Effector CD8-positive, alpha-beta T cell (primary cell): ENCODE results near the gene LAX1.
"Not testable (repeated sequence)": the region's sequence is repeated elsewhere in the genome, so short reads cannot be mapped to it uniquely, and the experiment has no call there.

Source experiments
- DNase-seq: peaks from one replicate; lab custom pipeline; 2025; lab: John Stamatoyannopoulos, UW

Gene LAX1

DNA sequence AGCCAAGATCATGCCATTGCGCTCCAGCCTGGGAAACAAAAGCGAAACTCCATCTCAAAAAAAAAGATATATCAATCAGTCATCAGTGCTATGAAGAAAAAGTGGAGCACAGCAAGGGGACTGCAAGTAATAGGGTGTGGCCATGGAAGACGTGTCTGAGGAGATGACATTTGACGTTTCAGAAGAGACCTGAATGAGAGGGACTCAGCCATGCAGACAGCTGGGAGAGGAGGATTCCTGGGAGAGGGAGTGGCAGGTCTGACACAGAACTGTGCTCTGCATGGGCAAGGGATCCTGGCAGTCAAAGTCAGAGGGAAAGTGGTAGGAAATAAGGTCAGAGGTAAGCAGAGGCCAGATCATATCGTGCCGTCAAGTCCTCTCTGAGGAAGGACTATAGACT lies 3.3 kb downstream of the LAX1 start:
- DNase-seq: no peak

DNA sequence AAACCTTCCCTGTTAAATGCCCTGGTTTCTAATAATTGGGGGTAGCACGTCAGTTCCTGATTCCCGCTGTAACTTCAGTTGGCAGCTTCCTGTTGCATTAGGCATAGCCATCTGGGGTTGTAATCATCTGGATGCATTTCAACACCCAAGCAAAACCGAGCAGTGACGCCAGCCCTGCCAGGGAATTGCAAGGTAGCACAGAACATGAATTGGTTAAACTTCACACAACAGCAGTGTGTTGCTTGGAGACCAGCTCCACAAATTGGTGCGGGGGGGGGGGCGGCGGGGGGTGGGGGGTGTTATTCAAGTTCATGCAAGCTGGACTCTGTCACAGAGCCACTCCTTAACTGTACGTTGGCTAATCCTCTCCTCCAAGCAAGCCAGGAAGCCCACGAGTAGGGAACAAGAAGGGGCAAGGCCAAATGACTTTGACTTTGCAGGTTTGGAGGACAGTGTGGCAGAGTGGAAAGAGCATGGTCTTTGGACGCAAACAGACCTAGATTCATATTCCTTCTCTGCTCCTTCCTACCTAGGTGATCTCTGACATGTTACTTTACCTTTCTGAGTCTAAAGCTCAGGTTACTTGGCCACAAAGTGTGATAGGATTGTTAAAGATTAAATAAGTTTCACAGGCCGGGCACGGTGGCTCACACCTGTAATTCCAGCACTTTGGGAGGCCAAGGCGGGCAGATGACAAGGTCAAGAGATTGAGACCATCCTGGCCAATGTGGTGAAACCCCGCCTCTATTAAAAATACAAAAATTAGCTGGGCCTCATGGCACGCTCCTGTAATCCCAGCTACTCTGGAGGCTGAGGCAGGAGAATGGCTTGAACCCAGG lies 4.7 kb downstream of the LAX1 start:
- no peak for DNase-seq

DNA sequence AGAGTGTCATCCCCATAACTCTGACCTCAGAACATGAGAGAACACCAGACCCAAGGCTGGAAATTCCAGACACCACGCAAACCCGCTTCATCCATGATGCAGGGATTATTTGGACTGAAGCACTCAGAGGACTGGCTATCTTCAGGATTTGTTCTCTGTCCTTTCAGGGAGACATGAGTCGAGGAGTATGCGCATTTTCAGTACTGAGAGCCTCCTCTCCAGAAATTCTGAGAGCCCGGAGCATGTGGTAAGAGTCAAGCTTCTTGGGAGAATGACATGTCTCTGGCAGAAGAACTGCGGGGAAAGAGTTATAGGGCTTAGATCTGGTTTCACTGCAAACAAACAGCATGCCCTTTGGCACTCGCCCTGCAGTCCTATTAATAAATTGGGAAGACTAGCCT lies 6.9 kb downstream of the LAX1 start:
- no peak for DNase-seq

DNA sequence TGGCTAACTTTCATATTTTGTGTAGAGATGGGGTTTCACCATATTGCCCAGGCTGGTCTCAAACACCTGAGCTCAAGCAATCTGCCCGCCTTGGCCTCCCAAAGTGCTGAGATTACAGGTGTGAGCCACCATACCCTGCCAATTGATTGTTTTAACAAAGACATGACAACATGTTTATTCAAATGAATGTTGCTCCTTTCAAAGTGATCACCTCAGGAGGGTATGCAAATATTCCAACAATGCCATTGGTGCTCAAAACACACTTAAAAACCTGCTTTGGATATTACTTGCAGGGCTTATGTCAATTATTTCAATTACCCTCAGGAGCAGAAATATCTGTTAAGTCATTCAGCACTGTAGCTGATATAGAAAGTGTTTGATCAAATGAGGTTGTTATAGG lies 7.9 kb downstream of the LAX1 start:
- no peak for DNase-seq

DNA sequence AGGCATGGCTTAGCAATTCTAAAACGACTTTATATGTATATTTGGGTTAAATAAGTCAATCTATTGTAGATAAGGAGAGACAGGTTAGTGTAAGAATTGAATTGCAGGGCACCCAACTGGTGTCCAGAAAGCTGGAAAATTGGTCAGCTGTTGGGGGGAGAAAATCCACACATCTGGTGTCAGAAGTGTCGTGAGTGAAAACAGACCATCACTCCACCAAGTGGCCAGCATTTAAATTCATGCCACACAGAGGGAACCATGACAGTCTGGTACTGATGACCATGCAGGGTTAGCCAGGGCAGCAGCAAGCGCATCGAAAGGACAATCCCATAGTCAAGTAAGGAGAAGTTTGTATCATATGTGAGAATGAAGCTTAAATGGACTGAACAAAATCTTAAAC lies 11.7 kb downstream of the LAX1 start:
- DNase-seq: no peak

DNA sequence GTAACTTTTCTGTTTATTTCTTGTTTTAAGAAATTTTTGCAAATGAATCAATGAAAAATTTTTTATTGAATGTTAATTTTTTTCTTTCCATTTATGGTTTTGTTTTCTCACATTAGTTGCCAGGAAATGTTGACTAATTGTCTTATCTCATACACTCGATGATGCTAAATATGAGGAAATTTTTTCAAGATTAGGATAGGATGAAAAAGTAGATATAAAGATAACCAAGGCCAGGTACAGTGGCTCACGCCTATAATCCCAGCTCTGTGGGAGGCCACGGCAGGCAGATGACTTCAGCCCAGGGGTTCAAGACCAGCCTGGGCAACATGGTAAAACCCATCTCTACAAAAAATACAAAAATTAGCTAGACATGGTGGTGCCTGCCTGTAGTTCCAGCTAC lies 12.6 kb downstream of the LAX1 start:
- no peak for DNase-seq

DNA sequence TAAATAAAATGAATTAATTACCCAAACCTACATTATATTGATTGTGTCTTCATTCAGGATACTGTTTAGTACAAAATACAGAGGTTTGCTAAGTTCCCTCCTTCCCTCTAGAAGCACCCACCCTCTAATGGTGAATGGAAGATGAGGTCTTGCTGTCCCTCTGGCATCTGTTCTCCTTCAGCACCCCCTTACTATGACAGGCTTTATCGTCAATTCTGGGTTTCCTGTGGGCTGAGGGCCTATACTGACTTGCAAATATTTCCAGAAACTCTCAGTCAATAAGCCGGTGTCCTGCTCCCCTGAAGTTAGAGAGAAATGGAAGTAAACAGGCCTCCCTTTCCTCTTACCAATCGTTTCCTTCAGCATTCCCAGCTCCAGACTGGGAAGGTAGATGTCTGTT lies 13.2 kb downstream of the LAX1 start:
- DNase-seq: no peak

DNA sequence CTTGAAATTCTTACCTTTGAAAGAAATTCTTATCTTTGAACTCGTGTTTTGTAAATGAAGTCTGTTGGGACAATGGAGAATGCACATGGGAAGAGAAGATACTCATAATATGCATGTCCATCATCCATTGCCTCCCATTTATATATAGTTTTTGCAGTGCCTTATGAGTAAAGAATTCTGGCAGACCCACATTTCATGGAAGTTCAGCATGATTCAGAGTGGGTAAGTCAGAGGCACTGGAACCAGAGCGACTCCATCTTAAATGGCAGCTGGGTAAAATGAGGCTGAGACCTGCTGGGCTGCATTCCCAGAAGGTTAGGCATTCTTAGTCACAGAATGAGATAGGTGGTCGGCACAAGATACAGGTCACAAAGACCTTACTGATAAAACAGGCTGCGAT lies 13.8 kb downstream of the LAX1 start:
- no peak for DNase-seq

DNA sequence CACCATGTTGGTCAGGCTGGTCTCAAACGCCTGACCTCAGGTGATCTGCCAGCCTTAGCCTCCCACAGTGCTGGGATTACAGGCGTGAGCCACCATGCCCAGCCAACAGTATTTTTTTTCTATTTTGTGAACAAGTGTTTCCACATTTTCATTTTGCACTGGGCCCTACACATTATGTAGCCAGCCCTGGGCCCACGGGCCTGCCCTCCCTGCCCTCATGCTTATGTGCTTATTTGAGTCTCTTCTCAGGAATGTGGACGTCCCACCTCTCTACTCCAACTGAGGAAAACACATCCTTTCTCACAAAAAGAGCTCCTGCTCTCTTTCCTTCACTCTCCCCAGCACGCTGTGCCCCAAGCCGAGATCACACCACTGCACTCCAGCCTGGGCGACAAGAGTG lies 17.0 kb downstream of the LAX1 start:
- DNase-seq: no peak

DNA sequence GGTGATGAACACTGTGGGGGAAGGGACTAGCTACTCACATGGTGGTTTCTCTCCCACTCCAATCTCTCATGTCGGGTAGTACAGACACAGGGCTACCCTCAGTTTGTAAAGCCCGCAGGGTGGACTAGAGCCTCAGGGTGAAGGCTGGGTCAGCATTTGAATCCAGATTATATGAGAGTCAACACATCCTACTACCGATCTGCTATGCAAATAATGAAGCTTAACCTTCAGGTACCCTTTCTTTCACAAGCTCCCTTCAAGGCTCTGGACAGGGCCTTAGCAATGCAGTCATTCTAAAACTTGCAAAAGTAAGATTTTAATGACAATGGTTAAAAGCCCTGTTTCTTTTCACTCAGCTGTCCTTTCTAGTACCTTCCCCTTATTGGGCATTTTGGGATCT lies 25.0 kb downstream of the LAX1 start:
- no peak for DNase-seq

DNA sequence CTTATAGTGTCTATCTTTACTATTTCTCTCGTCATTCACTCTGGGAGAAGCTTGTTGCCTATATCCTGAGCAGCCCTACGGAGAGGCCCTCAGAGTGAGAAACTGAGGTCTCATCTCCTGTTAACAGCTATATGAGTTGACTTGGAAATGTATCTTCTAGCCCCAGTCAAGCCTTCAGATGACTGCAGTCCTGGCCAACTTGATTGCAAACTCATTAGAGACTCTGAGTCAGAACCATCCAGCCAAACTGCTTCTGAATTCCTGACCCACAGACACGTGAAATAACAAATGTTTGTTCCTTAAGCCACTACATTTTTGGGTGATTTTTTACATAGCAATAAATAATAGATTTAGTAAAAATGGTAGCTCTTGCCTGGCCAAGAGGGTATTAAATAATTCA lies 26.5 kb downstream of the LAX1 start:
- DNase-seq: no peak

DNA sequence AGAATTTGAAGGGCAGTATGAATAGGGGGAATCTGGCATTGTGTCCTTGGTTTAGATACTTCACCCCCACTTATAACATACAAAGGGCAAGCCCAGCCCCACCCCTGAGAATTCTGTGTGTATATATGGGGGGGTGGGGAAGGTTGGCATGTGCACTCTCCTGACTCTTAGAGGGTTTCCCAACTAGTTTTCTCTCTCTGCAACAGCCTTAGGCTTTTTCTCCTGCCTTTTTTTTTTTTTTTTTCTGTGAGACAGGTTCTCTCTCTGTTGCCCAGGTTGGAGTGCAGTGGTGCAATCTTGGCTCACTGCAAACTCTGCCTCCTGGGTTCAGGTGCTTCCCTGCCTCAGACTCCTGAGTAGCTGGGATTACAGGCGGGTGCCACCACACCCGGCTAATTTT lies 27.5 kb downstream of the LAX1 start:
- no peak for DNase-seq

DNA sequence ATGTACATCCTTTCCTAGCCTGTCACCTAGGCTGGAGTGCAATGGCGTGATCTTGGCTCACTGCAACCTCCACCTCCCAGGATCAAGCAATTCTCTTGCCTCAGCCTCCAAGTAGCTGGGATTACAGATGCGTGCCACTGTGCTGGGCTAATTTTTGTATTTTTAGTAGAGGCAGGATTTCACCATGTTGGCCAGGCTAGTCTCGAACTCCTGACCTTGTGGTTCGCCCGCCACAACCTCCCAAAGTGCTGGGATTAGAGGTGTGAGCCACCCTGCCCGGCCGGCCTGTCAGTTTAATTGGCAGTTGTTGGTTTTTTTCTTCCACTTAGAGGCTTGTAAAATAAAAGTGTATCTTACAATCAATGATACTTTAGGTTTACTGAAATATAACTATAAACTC lies 28.6 kb downstream of the LAX1 start:
- not testable (repeated sequence) for DNase-seq

DNA sequence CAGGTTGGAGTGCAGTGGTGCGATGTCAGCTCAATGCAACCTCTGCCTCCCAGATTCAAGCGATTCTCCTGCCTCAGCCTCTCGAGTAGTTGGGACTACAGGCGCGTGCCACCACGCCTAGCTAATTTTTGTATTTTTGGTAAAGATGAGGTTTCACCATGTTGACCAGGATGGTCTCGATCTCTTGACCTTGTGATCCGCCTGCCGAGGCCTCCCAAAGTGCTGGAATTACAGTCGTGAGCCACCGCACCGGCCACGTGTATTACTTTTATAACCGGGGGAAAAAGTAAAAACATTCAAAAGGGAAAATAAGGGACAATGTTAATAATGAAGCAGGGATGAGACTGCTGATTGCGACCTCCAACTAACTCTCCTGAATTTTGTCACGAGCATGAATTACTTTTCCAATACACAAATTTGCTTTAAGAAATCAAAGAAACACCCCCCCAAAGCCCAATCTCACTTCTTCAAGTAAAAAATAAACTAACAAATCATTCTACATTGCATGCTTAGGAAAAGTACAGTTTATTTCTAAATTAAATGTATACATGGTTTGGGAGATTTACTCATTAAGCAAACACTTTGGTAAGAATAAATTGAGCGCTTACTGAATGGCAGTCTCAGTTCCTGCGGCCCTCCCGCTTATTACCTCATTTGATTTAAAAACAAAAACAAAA lies 29.9 kb downstream of the LAX1 start:
- DNase-seq: no peak

DNA sequence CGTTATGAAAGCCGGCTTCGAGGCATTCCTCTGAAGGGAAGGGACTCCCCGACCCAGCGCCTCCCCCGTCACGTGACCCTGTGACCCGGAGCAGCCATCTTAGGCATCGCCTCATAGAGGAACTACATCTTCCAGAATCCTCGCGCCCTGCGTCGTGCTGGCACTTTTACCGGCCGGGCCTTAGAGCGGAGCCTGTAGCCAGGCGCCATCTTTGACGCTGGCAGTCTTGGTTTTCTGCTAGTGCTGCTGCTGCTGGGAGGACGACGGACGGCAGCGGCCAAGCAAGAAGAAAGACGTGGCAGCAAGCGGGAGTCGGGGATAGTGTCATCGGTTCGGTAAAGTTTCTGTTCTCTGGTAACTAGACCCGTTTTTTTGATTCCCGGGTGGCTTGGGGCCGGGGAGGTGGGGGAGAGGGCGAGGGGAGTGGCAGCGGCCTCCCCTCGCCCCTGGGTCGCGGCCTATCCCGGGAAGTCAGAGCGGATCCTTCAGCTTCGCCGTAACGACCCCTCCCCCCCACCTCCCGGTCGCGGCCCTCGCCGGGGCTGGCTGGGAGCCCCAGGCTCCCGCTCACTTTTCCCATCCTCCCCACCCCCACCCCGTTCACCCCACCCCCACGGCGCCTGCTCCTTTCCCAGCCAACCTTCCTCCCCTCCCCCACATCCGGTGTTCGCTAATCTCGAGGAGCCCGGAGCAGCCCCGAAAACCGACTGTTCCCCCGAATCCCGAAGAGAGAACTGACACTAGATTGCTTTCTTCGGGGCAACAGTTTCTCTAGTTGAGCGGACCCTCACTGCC lies 30.7 kb downstream of the LAX1 start, which contains the start of the genes ZBED6 and ZC3H11A:
TSS of gene ZBED6 (plus strand) at position 183 of the 795 bp plus-strand sequence. CDS start 1,900 bp downstream, outside the sequence.
TSS of gene ZC3H11A (plus strand) at position 183 of the 795 bp plus-strand sequence. CDS start 21,448 bp downstream, outside the sequence.
- peak; percentile 96 for DNase-seq

DNA sequence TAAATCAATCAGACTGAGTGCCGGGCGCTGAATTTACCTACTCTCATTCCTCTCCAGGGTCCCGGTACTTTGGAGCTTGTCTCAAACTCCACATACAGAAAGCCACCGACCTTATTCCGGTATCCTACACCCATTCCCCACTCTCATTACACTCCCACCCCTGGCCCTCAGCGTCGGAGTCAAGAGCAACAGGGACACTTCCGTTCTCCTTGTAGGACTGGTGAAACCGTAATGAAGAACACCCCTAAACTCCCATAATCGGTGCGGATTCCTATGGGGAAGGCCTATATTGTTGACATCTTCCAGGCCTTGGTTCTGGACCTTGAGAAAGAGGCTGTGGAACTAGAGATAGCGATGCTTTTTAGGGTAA lies 31.2 kb downstream of the LAX1 start:
- no peak for DNase-seq

DNA sequence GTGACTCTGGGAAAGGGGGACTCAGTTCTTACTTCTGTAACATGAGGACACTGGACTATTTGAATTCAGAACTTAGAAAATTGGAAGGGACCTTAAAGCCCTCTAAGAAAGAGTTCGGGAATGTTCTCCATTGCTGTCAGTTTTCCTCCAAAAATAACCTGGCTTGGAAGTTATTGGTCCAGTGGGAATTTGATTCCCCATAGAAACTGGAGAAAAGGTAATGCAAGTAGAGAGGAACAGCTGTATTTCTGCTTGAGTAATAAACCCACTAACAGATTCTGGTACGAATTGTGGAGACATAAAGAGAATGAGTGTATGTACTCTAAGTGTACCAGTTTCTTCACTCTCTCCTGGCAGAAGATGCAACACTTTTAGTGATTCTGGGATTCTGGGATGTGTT lies 32.2 kb downstream of the LAX1 start:
- DNase-seq: no peak

DNA sequence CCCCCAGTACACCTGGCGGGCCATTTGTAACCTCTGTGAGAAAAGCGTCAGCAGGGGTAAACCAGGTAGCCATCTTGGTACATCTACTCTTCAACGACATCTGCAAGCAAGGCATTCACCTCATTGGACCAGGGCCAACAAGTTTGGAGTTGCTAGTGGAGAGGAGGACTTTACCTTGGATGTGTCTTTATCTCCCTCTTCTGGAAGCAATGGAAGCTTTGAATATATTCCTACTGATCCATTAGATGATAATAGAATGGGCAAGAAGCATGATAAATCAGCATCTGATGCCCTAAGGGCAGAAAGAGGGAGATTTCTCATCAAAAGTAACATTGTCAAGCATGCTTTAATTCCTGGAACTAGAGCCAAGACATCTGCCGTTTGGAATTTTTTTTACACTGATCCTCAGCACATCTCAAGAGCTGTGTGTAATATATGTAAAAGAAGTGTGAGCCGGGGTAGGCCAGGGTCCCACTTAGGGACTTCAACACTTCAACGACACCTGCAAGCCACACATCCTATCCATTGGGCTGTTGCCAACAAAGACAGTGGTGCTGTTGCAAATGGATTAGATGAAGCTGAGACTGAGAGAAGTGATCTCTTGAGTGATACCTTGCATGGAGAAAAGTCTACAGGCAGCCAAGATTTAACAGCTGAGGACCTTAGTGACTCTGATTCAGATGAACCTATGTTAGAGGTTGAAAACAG lies 33.1 kb downstream of the LAX1 start:
- DNase-seq: no peak

DNA sequence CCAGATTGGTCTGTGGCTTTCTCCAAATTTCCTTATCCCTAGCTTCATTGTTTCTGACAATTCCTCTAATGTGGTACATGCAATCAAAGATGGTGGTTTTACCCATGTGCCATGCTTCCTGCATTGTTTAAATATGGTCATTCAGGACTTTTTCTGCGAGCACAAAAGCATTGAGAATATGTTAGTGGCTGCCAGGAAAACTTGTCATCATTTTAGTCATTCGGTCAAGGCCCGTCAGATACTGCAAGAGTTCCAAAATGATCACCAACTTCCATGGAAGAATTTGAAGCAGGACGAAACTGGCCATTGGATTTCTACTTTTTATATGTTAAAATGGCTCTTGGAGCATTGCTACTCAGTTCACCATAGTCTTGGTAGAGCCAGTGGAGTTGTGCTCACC lies 34.2 kb downstream of the LAX1 start:
- no peak for DNase-seq

DNA sequence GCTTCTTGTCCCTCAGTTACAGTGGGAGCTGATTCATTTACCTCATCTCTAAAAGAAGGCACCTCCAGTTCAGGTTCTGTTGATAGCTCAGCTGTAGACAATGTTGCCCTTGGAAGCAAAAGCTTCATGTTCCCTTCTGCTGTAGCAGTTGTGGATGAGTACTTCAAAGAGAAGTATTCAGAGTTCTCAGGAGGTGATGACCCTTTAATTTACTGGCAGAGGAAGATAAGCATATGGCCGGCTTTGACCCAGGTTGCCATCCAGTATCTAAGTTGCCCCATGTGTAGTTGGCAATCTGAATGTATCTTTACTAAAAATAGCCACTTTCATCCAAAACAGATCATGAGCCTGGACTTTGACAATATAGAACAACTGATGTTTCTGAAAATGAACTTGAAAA lies 35.0 kb downstream of the LAX1 start:
- DNase-seq: no peak

DNA sequence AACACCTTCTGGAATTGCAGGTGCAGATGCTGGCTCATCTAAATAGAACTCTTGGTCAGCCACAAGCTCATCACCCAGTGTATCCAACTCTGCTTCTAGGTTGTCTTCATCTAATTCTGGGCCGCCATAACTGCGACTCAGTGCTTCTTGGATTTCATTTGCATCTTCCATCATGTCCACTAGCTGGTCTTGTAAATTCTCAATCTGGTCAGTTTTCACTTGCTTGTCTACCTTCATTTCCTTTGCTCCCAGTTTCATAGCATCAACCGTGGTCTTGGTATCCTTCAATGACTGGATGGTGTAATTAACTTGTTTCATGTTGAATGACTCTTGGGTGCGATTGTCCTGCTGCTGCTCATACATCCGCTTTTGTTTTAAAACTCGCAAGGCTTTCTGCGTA lies 40.7 kb downstream of the LAX1 start:
- no peak for DNase-seq

DNA sequence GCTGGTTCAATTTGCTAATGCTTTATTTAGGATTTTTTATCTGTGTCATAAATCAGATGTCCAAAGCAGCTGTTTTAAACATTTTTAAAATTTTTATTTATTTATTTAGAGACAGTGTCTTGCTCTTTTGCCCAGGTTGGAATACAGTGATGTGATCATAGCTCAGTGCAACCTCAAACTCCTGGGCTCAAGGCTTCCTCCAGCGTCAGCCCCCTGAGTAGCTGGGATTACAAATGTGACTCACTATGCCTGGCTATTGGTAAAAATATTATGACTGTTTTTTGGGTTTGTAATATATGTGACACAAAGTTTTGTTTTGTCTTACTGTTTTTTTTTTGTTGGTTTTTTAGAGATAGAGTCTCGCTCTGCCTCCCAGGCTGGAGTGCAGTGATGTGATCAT lies 42.2 kb downstream of the LAX1 start:
- no peak for DNase-seq
